HG03097 (cell line): ENCODE data around the gene UST.
"Not testable (repeated sequence)": the region's sequence is repeated elsewhere in the genome, so short reads cannot be mapped to it uniquely, and the experiment has no call there.

Experiments
- ATAC-seq: cut with Tn5 transposase; IDR thresholded peaks from one replicate; pipeline ENCODE4 v1.9.1; 2021; ENCODE audit not compliant: unreplicated experiment, low FRiP score

Gene UST

GRCh38 chr6:148762231-148762630 lies 15.4 kb downstream of the UST start:
- ATAC-seq = no peak

DNA sequence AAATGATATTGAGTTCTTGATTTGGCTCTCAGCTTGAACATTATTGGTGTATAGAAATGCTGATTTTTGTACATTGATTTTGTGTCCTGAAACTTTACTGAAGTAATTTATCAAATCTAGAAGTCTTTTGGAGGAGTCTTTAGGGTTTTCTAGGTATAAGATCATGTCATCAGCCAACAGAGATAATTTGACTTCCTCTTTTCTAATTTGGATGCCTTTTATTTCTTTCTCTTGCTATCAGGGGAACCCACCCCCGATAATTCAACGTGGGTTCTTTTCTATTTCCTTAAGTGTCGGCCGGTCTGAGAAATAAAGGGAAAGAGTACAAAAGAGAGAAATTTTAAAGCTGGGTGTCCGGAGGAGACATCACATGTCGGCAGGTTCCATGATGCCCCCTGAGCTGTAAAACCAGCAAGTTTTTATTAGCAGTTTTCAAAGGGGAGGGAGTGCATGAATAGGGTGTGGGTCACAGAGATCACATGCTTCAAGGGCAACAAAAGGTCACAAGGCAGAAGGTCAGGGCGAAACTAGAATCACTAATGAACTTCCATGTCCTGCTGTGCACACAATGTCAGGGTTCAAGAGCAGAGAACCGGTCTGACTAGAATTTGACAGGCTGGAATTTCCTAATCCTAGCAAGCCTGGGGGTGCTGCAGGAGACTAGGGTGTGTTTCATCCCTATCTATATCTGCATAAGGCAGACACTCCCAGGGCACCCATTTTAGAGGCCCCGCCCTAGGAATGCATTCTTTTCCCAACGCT lies 17.6 kb downstream of the UST start:
- ATAC-seq = not testable (repeated sequence)

GRCh38 chr6:148765898-148766808 lies 19.3 kb downstream of the UST start:
- no peak for ATAC-seq

GRCh38 chr6:148768646-148769270 lies 21.9 kb downstream of the UST start:
- ATAC-seq = no peak

DNA sequence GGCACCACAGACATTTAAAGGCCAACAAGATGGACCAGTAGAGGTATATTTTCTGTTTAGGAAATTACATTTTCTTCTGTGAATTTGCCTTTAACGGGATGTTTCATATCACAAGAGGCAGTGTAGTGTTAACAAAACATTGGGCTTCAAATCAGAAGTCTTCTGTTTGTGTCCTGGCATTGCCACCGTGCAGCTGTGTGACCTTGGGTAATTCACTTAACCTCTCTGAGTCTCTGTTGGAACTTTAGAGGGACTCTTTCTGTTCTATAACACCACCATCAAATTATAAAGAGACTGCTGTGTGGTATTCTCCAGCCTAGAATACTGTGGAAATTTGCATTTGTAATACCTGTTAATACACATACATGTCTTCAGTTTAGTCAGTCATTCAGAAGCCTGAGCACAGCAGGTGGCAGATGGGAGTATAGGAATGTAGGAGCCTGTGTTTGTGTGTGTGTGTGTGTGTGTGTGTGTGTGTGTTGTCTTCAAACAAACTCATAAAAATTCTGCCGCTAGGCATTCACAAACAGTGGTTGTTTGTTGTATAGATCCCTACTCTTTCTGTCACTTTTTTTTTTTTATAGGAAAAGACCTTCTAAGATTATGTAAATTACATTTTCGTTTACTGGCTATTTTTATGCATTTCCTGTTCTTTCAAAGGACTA lies 22.6 kb downstream of the UST start:
- no peak for ATAC-seq

DNA sequence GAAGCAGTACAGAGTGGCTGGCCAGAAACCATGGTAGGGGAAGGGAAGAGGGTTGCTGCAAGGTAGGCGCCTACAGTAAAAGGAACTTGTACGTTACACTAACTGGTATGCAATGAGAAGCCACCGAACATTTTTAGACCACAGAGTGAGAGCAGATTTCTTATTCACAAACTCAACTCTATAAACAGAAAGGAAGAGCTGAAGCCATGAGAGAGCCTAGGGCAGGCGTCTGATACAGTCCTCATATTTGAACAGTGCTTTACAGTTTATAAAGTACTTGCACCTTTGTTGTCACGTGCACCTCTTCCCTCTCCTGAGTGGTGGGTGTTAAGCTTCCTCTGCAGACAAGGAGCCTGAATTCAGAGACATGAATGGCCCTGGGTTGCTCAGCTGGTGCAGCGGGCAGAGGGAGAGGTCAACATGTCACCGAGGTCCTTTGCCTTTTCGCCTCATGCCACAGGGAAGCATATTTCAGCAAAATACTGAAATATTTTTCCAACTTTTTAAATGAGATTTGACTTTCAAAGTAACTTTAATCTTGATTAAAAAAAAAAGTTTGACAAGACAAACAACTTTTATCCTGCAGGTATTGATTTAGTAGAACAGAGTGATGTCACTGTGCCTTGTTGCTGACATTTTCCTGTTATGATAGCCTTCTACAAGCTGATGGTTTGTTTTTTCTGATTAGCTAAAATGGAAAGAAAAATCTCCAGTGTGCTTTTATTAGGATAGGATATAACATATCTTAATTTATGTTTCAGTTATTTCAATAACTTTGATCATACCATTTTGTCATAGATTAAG lies 23.8 kb downstream of the UST start:
- no peak for ATAC-seq

- no peak for ATAC-seq
These were observed 24.4 kb downstream of the UST start for GRCh38 chr6:148771212-148771601.

DNA sequence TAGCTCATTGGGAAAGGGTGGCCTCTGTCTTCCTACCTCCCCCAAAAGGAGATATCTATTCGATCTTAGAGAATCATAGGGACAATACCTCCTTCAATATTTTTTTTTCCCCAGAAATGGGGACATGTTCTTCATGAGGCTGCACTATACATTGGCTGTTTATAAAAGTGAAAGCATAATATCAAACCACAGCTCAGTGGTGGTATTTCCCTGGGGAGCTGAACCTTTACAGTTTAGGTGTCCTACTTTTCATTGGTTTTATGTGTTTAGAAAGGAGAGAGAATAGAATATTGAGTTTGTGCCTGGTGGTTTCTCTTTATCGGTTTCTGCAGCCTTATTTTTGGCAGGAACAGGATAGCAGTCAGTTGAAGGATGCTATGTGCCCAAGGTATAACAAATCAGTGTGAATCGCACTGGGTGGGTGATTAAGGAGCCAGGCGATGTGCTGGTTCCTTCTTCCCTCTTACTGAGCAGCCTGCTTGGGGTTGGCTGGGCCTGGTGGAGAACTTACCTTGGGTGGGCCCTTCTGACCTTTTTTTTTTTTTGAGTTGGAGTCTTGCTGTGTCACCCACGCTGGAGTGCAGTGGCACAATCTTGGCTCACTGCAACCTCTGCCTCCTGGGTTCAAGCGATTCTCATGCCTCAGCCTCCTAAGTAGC lies 25.2 kb downstream of the UST start:
- no peak for ATAC-seq

DNA sequence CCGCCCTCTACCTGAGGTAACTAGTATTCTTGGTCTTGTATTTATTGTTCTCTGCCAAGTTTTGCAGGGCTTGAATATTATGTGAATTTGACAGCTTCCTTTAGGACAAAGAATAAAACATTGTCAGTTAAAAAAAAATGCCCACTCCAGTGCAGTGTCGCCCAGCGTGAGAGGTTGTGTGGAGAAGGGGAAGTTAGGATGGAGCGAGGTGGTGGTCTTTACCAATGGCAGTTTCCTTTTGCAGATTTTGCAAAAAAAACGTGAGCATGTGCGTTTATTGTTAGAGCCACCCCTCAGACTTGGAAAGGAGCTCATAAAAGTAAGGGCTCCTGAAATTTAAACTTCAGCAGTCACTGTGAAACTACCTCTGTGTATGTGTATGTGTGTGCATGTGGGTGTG lies 28.3 kb downstream of the UST start:
- ATAC-seq = no peak

GRCh38 chr6:148776321-148777308 lies 29.8 kb downstream of the UST start:
- ATAC-seq = no peak

DNA sequence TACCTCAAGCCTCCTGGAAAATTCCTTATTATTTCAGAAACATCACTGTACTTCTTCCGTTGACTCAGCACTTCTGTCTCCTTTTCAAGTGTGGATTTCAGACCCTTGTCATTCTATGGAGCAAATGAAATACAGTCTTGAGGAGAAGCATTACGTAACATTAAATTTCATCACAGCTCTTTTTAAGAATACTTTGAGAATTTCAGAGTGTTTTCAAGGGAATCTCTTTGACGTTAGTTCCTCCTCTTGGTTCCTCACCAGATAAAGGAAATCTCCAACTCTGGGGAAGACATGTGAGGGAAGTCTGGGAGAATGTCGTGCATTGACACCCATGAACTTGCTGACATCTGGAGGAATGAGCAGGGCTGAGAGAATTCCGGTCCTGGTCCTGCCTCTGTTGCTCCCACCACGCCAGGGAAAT lies 32.3 kb downstream of the UST start:
- no peak for ATAC-seq

DNA sequence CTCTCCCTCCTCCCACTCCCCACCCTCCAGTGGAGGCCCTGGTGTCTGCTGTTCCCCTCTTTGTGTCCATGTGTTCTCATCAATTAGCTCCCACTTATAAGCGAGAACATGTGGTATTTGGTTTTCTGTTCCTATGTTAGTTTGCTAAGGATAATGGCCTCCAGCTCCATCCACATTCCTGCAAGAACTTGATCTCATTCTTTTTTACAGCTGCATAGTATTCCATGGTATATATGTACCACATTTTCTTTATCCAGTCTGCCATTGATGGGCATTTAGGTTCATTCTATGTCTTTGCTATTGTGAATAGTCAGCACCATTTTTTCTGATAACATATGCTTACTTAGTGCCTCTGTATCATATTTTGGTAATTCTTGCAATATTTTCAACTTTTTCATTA lies 33.6 kb downstream of the UST start:
- not testable (repeated sequence) for ATAC-seq

GRCh38 chr6:148780918-148781436 lies 34.1 kb downstream of the UST start:
- ATAC-seq = peak; percentile 89

- ATAC-seq = no peak
These were observed 43.1 kb downstream of the UST start for GRCh38 chr6:148789948-148790347.

DNA sequence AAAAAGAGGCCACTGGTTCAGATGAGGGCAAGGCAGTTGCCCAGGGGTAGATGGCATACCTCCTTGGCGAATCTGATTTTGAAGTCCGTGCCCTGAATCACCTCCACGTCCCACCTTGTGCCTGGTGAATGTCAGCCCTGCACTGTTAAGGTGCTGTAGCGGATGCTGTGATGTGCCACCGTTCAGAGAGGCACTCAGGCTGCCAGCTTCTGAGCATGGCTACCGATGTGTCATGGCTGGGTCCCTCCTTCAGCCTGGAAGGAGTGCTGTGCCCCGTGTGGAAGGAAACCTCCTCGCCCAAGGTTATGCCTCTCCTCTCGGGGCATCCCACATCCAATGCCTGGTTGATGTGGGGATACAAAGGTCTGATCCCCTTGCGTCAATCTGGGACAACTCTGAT lies 43.6 kb downstream of the UST start:
- ATAC-seq = no peak

DNA sequence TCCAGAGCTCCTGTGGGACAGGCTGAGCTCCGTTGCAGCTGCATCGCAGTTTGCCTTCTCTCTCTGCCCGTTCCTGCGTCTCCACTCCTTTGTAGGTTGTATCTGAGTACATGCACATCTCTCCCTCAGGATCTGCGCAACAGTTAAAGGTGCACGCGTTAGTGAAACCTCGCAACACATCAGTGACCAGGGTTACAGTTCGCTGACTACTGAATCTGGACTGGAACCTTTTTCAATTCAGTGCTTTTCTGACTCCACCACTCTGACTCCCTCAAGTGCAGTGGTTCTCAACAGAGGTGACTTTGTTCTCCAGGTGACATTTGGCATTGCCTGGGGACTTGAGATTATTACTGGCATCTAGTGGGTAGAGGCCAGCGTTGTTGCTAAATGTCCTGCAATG lies 44.0 kb downstream of the UST start:
- ATAC-seq = no peak

- ATAC-seq = no peak
These were observed 44.5 kb downstream of the UST start for GRCh38 chr6:148791372-148791771.

DNA sequence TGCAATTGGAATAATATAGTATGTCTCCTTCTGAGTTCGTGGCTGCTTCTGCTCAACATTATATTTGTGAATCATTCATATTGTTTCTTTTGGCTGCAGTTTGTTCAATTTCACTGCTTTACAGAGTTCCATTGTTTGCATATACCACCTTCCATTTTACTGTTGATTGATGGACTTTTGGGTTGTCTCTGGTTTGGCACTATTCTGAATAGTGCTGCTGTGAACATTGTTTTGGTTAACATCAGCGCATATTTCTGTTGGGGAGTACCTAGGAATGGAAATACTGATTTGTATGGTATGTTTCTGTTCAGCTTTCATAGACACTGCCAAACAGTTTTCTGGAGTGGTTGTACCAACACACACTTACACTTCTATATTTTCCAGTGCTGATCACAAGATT lies 46.9 kb downstream of the UST start:
- ATAC-seq = no peak
